CD14-positive monocyte (primary cell): ENCODE data around the gene KCNJ4. TPM values are rescaled to one million over a fixed set of nuclear protein-coding genes. Genes with fewer than 3 reads are reported as not detected.

Experiments
- DNase-seq, 3 donors: peaks; one replicate each; pipeline ENCODE4 v3.0.0-alpha.2; 2011 to 2022
- H2AFZ ChIP-seq: 2 replicates; pipeline ENCODE4 v1.6.0; 2012; ENCODE audit warnings: mild to moderate bottlenecking, low read depth, low read length, inconsistent platforms; ENCODE audit not compliant: insufficient read depth, poor library complexity, severe bottlenecking
- H3K27ac ChIP-seq, 2 donors: 1 replicate in 1 of 2; 2 replicates in 1 of 2; pipeline ENCODE4 v1.5.1; 2012 to 2013; ENCODE audit warnings: low read length in 2 of 2, control low read depth in 1 of 2, inconsistent platforms in 1 of 2, low read depth in 1 of 2, mild to moderate bottlenecking in 1 of 2
- H3K27me3 ChIP-seq, 2 donors: one replicate each; pipeline versions ENCODE4 v1.6.0 to v1.6.1; 2011 to 2013; ENCODE audit warnings: low read length in 2 of 2; ENCODE audit not compliant: control insufficient read depth in 2 of 2, insufficient read depth in 2 of 2
- H3K36me3 ChIP-seq, 2 donors: replicated peaks in 1 of 2; 1 replicate in 1 of 2; 2 replicates in 1 of 2; pipeline versions ENCODE4 v1.5.1 to v1.6.1; 2012 to 2013; ENCODE audit warnings: low read length in 2 of 2, control low read depth in 1 of 2, inconsistent platforms in 1 of 2, mild to moderate bottlenecking in 1 of 2; ENCODE audit not compliant: insufficient read depth in 2 of 2, control insufficient read depth in 1 of 2
- H3K4me1 ChIP-seq, 2 donors: 1 replicate in 1 of 2; 2 replicates in 1 of 2; pipeline versions ENCODE4 v1.5.1 to v1.6.1; 2012 to 2013; ENCODE audit warnings: low read length in 2 of 2, control low read depth in 1 of 2, inconsistent platforms in 1 of 2, mild to moderate bottlenecking in 1 of 2, moderate library complexity in 1 of 2; ENCODE audit not compliant: insufficient read depth in 2 of 2, control insufficient read depth in 1 of 2
- H3K4me2 ChIP-seq: replicated peaks from 2 replicates; pipeline ENCODE3; 2012; ENCODE audit warnings: low read length, moderate library complexity, mild to moderate bottlenecking; ENCODE audit not compliant: poor library complexity, severe bottlenecking; ENCODE audit errors: extremely low read depth
- H3K4me3 ChIP-seq, 3 experiments: fragments of 200-600 bp in 1 of 3; sonication (generic) in 1 of 3; replicated peaks in 1 of 3; 1 replicate in 2 of 3; 2 replicates in 1 of 3; pipeline ENCODE4 v1.5.1; 2011 to 2013; ENCODE audit warnings: low read length in 3 of 3, mild to moderate bottlenecking in 3 of 3, control low read depth in 2 of 3, low read depth in 2 of 3, inconsistent platforms in 1 of 3, moderate library complexity in 1 of 3
- H3K79me2 ChIP-seq: 2 replicates; pipeline ENCODE4 v1.6.0; 2012; ENCODE audit warnings: mild to moderate bottlenecking, control low read depth, inconsistent platforms, low read length, moderate library complexity; ENCODE audit not compliant: insufficient read depth
- H3K9ac ChIP-seq: 2 replicates; pipeline ENCODE4 v1.6.0; 2017; ENCODE audit warnings: low read length, mild to moderate bottlenecking; ENCODE audit not compliant: insufficient read depth, poor library complexity, severe bottlenecking
- H3K9me3 ChIP-seq, 2 donors: replicated peaks in 1 of 2; 1 replicate in 1 of 2; 2 replicates in 1 of 2; pipeline versions ENCODE4 v1.5.1 to v1.6.1; 2012 to 2013; ENCODE audit warnings: low read length in 2 of 2, control low read depth in 1 of 2; ENCODE audit not compliant: control insufficient read depth in 1 of 2, insufficient read depth in 1 of 2
- H4K20me1 ChIP-seq: 2 replicates; pipeline ENCODE4 v1.6.0; 2012; ENCODE audit warnings: mild to moderate bottlenecking, low read length, control low read depth, moderate library complexity; ENCODE audit not compliant: insufficient read depth
- H3K27ac Mint-ChIP-seq, 7 donors: one replicate each; pipeline ENCODE4 v1.8.0; 2020; ENCODE audit warnings: mild to moderate bottlenecking in 7 of 7, mixed read lengths in 7 of 7, moderate library complexity in 6 of 7, inconsistent platforms in 2 of 7
- H3K27me3 Mint-ChIP-seq, 3 donors: one replicate each; pipeline ENCODE4 v1.8.0; 2021 to 2022; ENCODE audit warnings: low read depth in 3 of 3, mild to moderate bottlenecking in 3 of 3, mixed read lengths in 3 of 3, moderate library complexity in 3 of 3, inconsistent platforms in 1 of 3
- H3K36me3 Mint-ChIP-seq, 2 donors: one replicate each; pipeline ENCODE4 v1.8.0; 2020; ENCODE audit warnings: mixed read lengths in 2 of 2, inconsistent platforms in 1 of 2, mild to moderate bottlenecking in 1 of 2
- H3K4me1 Mint-ChIP-seq: one replicate; pipeline ENCODE4 v1.8.0; 2020; ENCODE audit warnings: mild to moderate bottlenecking, mixed read lengths
- H3K4me3 Mint-ChIP-seq, 2 donors: one replicate each; pipeline ENCODE4 v1.8.0; 2020; ENCODE audit warnings: mild to moderate bottlenecking in 2 of 2, mixed read lengths in 2 of 2, moderate library complexity in 1 of 2
- H3K9me3 Mint-ChIP-seq, 7 donors: one replicate each; pipeline ENCODE4 v1.8.0; 2020 to 2022; ENCODE audit warnings: mixed read lengths in 7 of 7, mild to moderate bottlenecking in 6 of 7, moderate library complexity in 6 of 7, inconsistent platforms in 2 of 7
- CTCF ChIP-seq: fragments of 200-600 bp; IDR thresholded peaks from one replicate; pipeline ENCODE4 v1.8.0; 2022; ENCODE audit warnings: antibody characterized with exemption, mild to moderate bottlenecking
- WGBS: methylation state at CpG from one replicate; pipeline ENCODE4 v1.1.5; 2013; ENCODE audit warnings: missing lambda C conversion rate; ENCODE audit not compliant: insufficient coverage; 5-methylcytosine and 5-hydroxymethylcytosine counted together
- intact Hi-C, 2 donors: fragments of 100-400 bp; cut with micrococcal nuclease; formaldehyde crosslinking; loops; one replicate each; pipeline versions ENCODE4 v1.15.0 to v1.15.1; 2023
- polyA plus RNA-seq, 3 donors: library from polyadenylated mRNA; depleted of rRNA in 1 of 3; unstranded in 2 of 3; stranded (reverse) in 1 of 3; fragments of 300-500 nt in 2 of 3; fragments of >200 nt in 1 of 3; fragmentation: Illumina TruSeq in 2 of 3; gene quantifications; 1 replicate in 2 of 3; 2 replicates in 1 of 3; pipeline ENCODE4 v1.2.3, GENCODE V29; 2012 to 2021

The KCNJ4 gene
- polyA plus RNA-seq, 3 donors, result not detected

GRCh38 chr22:38416621-38417251 lies 38.3 kb downstream of the KCNJ4 start:
- H3K79me2 ChIP-seq, result no peaks in the 10 kb centered on the region
- intact Hi-C loops, result loop anchor here in 1 of 2 donors (10.0 kb wide), 1 partner anchor 158 kb away; the partner anchor contains the start of gene DMC1
- no peak overlapping the region for H3K4me3 Mint-ChIP-seq
- no peaks in the 10 kb centered on the region for H3K9me3 ChIP-seq
- H3K4me2 ChIP-seq, result no peak overlapping the region
- H3K27me3 Mint-ChIP-seq, result peaks cover 3 to 11% (median 4%) of the 10 kb centered on the region in 3 donors
- no peak for DNase-seq
- peaks cover 15% of the 10 kb centered on the region for H3K4me1 Mint-ChIP-seq
- H3K27me3 ChIP-seq, result peaks cover 0 to 3% of the 10 kb centered on the region in 2 donors
- no peak overlapping the region for H3K27ac ChIP-seq
- H3K9me3 Mint-ChIP-seq, result no peaks in the 10 kb centered on the region
- H3K4me3 ChIP-seq, result no peak overlapping the region
- H3K27ac Mint-ChIP-seq, result peak overlapping the region in 1 of 7 donors; percentile 54
- H4K20me1 ChIP-seq, result no peaks in the 10 kb centered on the region
- H3K36me3 Mint-ChIP-seq, result no peaks in the 10 kb centered on the region
- H3K4me1 ChIP-seq, result peaks cover 17 to 22% of the 10 kb centered on the region in 2 donors
- H3K9ac ChIP-seq, result no peak overlapping the region
- no peak overlapping the region for H2AFZ ChIP-seq
- TF ChIP-seq CTCF, result no peak
- 91% methylated on average over 10 of the region's 18 CpGs for WGBS
- no peaks in the 10 kb centered on the region for H3K36me3 ChIP-seq

DNA sequence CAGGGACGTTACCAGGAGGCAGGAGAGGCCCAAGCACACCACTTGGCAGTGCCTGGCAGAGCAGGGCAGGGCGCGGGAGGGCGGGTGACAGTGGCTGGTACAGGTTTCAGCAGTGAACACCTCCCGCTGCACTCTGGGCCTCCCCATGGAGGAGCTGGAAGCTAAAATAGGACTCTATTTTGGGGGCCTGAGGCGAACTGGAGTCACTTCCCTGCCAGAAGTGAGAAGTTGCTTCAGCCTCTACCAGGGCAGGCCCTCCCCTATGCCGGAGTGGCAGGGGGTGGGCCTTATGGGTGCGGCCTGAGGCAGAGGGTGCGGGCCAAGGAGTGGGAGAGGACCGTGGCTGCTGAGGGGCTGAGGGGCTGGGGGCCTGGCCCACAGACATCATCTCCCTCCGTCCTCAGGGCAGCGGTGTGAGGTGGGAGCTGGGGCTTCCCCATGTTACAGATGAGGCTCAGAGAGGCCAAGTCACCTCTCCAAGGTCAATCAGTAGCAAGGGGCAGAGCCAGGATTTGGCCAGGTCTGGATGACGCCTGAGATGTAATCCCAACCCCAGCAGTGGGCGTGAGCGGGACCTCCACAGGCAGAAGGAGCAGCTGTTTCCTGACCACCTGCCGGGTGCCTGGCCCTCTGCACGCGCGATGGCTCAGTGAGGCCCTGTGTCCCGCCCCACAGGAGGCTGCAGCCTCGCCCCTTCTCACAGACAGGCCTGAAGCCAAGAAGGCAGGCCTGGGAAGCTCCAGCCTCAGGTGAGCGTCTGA lies 39.3 kb downstream of the KCNJ4 start:
- no peak for DNase-seq
- peak overlapping the region in 2 of 7 donors; percentile 60 to 64 for H3K27ac Mint-ChIP-seq
- H3K4me3 ChIP-seq, result no peak overlapping the region

More for the DNA sequence above, 39.3 kb downstream of the KCNJ4 start:
- Histone ChIP-seq H3K27ac (no peak overlapping the region), H3K4me1 (peaks cover 17 to 22% of the 10 kb centered on the region in 2 donors), H3K79me2 (no peaks in the 10 kb centered on the region), H4K20me1 (no peaks in the 10 kb centered on the region), H3K36me3 (no peaks in the 10 kb centered on the region), H2AFZ (peak overlapping the region; percentile 50), H3K9me3 (no peaks in the 10 kb centered on the region), H3K27me3 (peaks cover 0 to 3% of the 10 kb centered on the region in 2 donors), H3K4me2 (no peak overlapping the region), H3K9ac (no peak overlapping the region)
- intact Hi-C loops, result loop anchor here in 1 of 2 donors (10.0 kb wide), 1 partner anchor 159 kb away; the partner anchor contains the start of gene DMC1
- no peak for TF ChIP-seq CTCF
- peaks cover 0 to 2% (median 0%) of the 10 kb centered on the region in 7 donors for H3K9me3 Mint-ChIP-seq
- 52% methylated on average over 17 of the region's 22 CpGs for WGBS
- no peaks in the 10 kb centered on the region for H3K36me3 Mint-ChIP-seq
- H3K27me3 Mint-ChIP-seq, result peaks cover 3 to 11% (median 4%) of the 10 kb centered on the region in 3 donors
- peak overlapping the region in 1 of 2 donors; percentile 39 for H3K4me3 Mint-ChIP-seq
- H3K4me1 Mint-ChIP-seq, result peaks cover 15% of the 10 kb centered on the region
